HG02943 (cell line): ENCODE data around the gene GALR2.
"Not testable (repeated sequence)": the region's sequence is repeated elsewhere in the genome, so short reads cannot be mapped to it uniquely, and the experiment has no call there.

ENCODE experiments used
- ATAC-seq: cut with Tn5 transposase; IDR thresholded peaks from one replicate; pipeline ENCODE4 v1.9.1; 2021; ENCODE audit warnings: mild to moderate bottlenecking, low read depth, moderate library complexity; ENCODE audit not compliant: unreplicated experiment

Gene GALR2

GRCh38 chr17:76049836-76050537 lies 24.6 kb upstream of the GALR2 start:
- no peak for ATAC-seq

- ATAC-seq, result no peak
Observed at GRCh38 chr17:76050538-76051467, 23.8 kb upstream of the GALR2 start.

GRCh38 chr17:76051561-76051960 lies 23.0 kb upstream of the GALR2 start:
- ATAC-seq, result no peak

- no peak for ATAC-seq
Observed at GRCh38 chr17:76053246-76054111, 21.1 kb upstream of the GALR2 start.

- ATAC-seq, result no peak
Observed at GRCh38 chr17:76054112-76054476, 20.5 kb upstream of the GALR2 start.

GRCh38 chr17:76056882-76057281 lies 17.7 kb upstream of the GALR2 start:
- no peak for ATAC-seq

GRCh38 chr17:76058264-76058663 lies 16.3 kb upstream of the GALR2 start:
- ATAC-seq, result not testable (repeated sequence)

- no peak for ATAC-seq
Observed at GRCh38 chr17:76063875-76064546, 10.6 kb upstream of the GALR2 start.

GRCh38 chr17:76065775-76066174 lies 8.8 kb upstream of the GALR2 start:
- no peak for ATAC-seq

GRCh38 chr17:76071531-76072147 lies 2.9 kb upstream of the GALR2 start:
- ATAC-seq, result no peak

- ATAC-seq, result peak; percentile 68
Observed at GRCh38 chr17:76072148-76072858, 2.3 kb upstream of the GALR2 start, which contains the start of gene SRP68. TSS of gene SRP68 (minus strand) at chr17:76072517. CDS start at chr17:76072491, 26 bp downstream.

GRCh38 chr17:76075364-76076145 lies 974 bp downstream of the GALR2 start:
- ATAC-seq, result no peak

GRCh38 chr17:76076146-76076764 lies 1.7 kb downstream of the GALR2 start:
- ATAC-seq, result no peak

- no peak for ATAC-seq
Observed at GRCh38 chr17:76076765-76077583, 2.4 kb downstream of the GALR2 start.

GRCh38 chr17:76077584-76078110 lies 3.1 kb downstream of the GALR2 start:
- no peak for ATAC-seq

- ATAC-seq, result not testable (repeated sequence)
Observed at GRCh38 chr17:76078370-76078769, 3.8 kb downstream of the GALR2 start.
